ENCODE results near the gene PIGK.

- TF ChIP-seq CTCF (IDR thresholded peaks at IDR 0.05; ENCODE audit: low read depth, low read length) (no peak), POLR2A (IDR thresholded peaks at IDR 0.05; ENCODE audit: extremely low read depth, insufficient read length) (no peak), MAX (IDR thresholded peaks at IDR 0.05; ENCODE audit: low read depth, low read length) (no peak)
Observed at GRCh38 chr1:77044133-77044849, 174.9 kb downstream of the PIGK start.
